Transverse colon (tissue), 4 donors: Measurements from ENCODE around the gene SMPD2.

Source experiments
- EP300 ChIP-seq: sonication (generic); formaldehyde crosslinking; IDR thresholded peaks from one replicate; pipeline ENCODE4 v1.6.1; 2017; ENCODE audit warnings: antibody characterized with exemption, low read depth
- POLR2AphosphoS5 ChIP-seq, 3 donors: sonication (generic); formaldehyde crosslinking; IDR thresholded peaks; one replicate each; pipeline ENCODE4 v1.6.1; 2016; ENCODE audit warnings: antibody characterized with exemption in 3 of 3
- TF ChIP-seq, protein P1 (sequence below), 5 experiments: fragments of 200-600 bp in 3 of 5; fragments of 450-650 bp in 2 of 5; sonication (generic) in 3 of 5; IDR thresholded peaks; 1 replicate in 2 of 5; 2 replicates in 3 of 5; pipeline ENCODE4 v1.5.1; 2016 to 2017; ENCODE audit warnings: antibody characterized with exemption in 5 of 5, inconsistent platforms in 3 of 5, mild to moderate bottlenecking in 2 of 5, moderate library complexity in 1 of 5

GRCh38 chr6:109448615-109449014, 8.1 kb downstream of the SMPD2 start:
- TF ChIP-seq, protein P1, sequence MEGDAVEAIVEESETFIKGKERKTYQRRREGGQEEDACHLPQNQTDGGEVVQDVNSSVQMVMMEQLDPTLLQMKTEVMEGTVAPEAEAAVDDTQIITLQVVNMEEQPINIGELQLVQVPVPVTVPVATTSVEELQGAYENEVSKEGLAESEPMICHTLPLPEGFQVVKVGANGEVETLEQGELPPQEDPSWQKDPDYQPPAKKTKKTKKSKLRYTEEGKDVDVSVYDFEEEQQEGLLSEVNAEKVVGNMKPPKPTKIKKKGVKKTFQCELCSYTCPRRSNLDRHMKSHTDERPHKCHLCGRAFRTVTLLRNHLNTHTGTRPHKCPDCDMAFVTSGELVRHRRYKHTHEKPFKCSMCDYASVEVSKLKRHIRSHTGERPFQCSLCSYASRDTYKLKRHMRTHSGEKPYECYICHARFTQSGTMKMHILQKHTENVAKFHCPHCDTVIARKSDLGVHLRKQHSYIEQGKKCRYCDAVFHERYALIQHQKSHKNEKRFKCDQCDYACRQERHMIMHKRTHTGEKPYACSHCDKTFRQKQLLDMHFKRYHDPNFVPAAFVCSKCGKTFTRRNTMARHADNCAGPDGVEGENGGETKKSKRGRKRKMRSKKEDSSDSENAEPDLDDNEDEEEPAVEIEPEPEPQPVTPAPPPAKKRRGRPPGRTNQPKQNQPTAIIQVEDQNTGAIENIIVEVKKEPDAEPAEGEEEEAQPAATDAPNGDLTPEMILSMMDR (IDR thresholded peaks at IDR 0.05): no peak
- TF ChIP-seq EP300 (no peak), POLR2AphosphoS5 (IDR thresholded peaks at IDR 0.05) (no peak)
